Uterus (tissue), 4 donors: ENCODE data around the gene ADGRE3. TPM values are rescaled to one million over a fixed set of nuclear protein-coding genes. Genes with fewer than 3 reads are reported as not detected.
"Not testable (repeated sequence)": the region's sequence is repeated elsewhere in the genome, so short reads cannot be mapped to it uniquely, and the experiment has no call there.

Experiments used
- DNase-seq, 2 donors: peaks; one replicate each; pipeline ENCODE4 v3.0.0-alpha.2; 2019 to 2020
- H3K27ac ChIP-seq, 2 donors: fragments of 200-600 bp; sonication (generic); 1 replicate in 1 of 2; 2 replicates in 1 of 2; pipeline ENCODE4 v1.5.1; 2016 to 2018
- H3K27me3 ChIP-seq, 2 donors: fragments of 200-600 bp; sonication (generic); one replicate each; pipeline ENCODE4 v1.5.1; 2018 to 2019; ENCODE audit warnings: control low read depth in 1 of 2
- H3K36me3 ChIP-seq, 2 donors: fragments of 200-600 bp; sonication (generic); one replicate each; pipeline ENCODE4 v1.5.1; 2019; ENCODE audit warnings: control low read depth in 1 of 2
- H3K4me1 ChIP-seq, 2 donors: fragments of 200-600 bp; sonication (generic); one replicate each; pipeline ENCODE4 v1.5.1; 2018 to 2019; ENCODE audit warnings: control low read depth in 1 of 2
- H3K4me3 ChIP-seq, 2 donors: fragments of 200-600 bp; sonication (generic); 1 replicate in 1 of 2; 2 replicates in 1 of 2; pipeline ENCODE4 v1.5.1; 2018 to 2019; ENCODE audit warnings: mild to moderate bottlenecking in 1 of 2
- H3K9me3 ChIP-seq, 2 donors: fragments of 200-600 bp; sonication (generic); one replicate each; pipeline ENCODE4 v1.5.1; 2019; ENCODE audit warnings: control low read depth in 1 of 2
- CTCF ChIP-seq, 4 experiments: fragments of 200-600 bp in 2 of 4; fragments of 450-650 bp in 2 of 4; sonication (generic) in 2 of 4; IDR thresholded peaks; one replicate each; pipeline ENCODE4 v1.5.1; 2016 to 2019; ENCODE audit warnings: antibody characterized with exemption in 4 of 4, mild to moderate bottlenecking in 2 of 4, moderate library complexity in 1 of 4
- POLR2A ChIP-seq, 2 donors: fragments of 450-650 bp; IDR thresholded peaks; one replicate each; pipeline ENCODE4 v1.6.1; 2016; ENCODE audit warnings: antibody characterized with exemption in 2 of 2, mild to moderate bottlenecking in 1 of 2, moderate library complexity in 1 of 2
- intact Hi-C: fragments of 100-400 bp; cut with DNase I; formaldehyde crosslinking; loops from one replicate; pipeline ENCODE4 v1.15.1; 2023; ENCODE audit warnings: low total_unique reads
- total RNA-seq, 4 donors: library from RNA; depleted of rRNA in 3 of 4; stranded (reverse); fragments of >200 nt in 3 of 4; gene quantifications; one replicate each; pipeline versions ENCODE4 v1.1.0 to v1.2.4, GENCODE V29; 2014 to 2023
- donor health status: DM: yes; HTN: yes; CAD: no.

Gene ADGRE3
- total RNA-seq, 4 donors from 2014 or later = 0.14 TPM; not detected in 3

- Histone ChIP-seq H3K27ac (no peak overlapping the region), H3K9me3 (no peaks in the 10 kb centered on the region), H3K27me3 (no peaks in the 10 kb centered on the region), H3K4me1 (no peaks in the 10 kb centered on the region), H3K36me3 (no peaks in the 10 kb centered on the region), H3K4me3 (no peak overlapping the region)
- DNase-seq = no peak
- TF ChIP-seq POLR2A (IDR thresholded peaks at IDR 0.05) (no peak), CTCF (IDR thresholded peaks at IDR 0.05) (no peak)
- intact Hi-C loops = no loop called here
Measured at GRCh38 chr19:14614099-14614412, 60.6 kb downstream of the ADGRE3 start.

GRCh38 chr19:14613399-14614098 lies 61.1 kb downstream of the ADGRE3 start:
- H3K4me3 ChIP-seq, H3K4me1 ChIP-seq, DNase-seq, H3K36me3 ChIP-seq, H3K9me3 ChIP-seq, intact Hi-C loops, H3K27me3 ChIP-seq, H3K27ac ChIP-seq: not testable (repeated sequence)

GRCh38 chr19:14612657-14613056 lies 62.0 kb downstream of the ADGRE3 start:
- Histone ChIP-seq H3K27me3 (no peaks in the 10 kb centered on the region), H3K4me3 (no peak overlapping the region), H3K27ac (no peak overlapping the region), H3K4me1 (no peaks in the 10 kb centered on the region), H3K9me3 (no peaks in the 10 kb centered on the region), H3K36me3 (no peaks in the 10 kb centered on the region)
- intact Hi-C loops = no loop called here
- no peak for DNase-seq
- TF ChIP-seq POLR2A (IDR thresholded peaks at IDR 0.05) = no peak
- no peak for TF ChIP-seq CTCF (IDR thresholded peaks at IDR 0.05)

- intact Hi-C loops, H3K4me3 ChIP-seq: not testable (repeated sequence)
Measured at GRCh38 chr19:14612242-14612641, 62.4 kb downstream of the ADGRE3 start.

GRCh38 chr19:14611051-14611450 lies 63.6 kb downstream of the ADGRE3 start:
- Histone ChIP-seq H3K4me3 (no peak overlapping the region), H3K4me1 (no peaks in the 10 kb centered on the region), H3K27ac (no peak overlapping the region), H3K27me3 (no peaks in the 10 kb centered on the region), H3K9me3 (no peaks in the 10 kb centered on the region), H3K36me3 (no peaks in the 10 kb centered on the region)
- intact Hi-C loops = no loop called here
- TF ChIP-seq POLR2A (IDR thresholded peaks at IDR 0.05) (no peak), CTCF (IDR thresholded peaks at IDR 0.05) (no peak)
- no peak for DNase-seq

More at GRCh38 chr19:14612242-14612641, 62.4 kb downstream of the ADGRE3 start:
- H3K9me3 ChIP-seq, DNase-seq, H3K36me3 ChIP-seq, H3K4me1 ChIP-seq, H3K27ac ChIP-seq, H3K27me3 ChIP-seq: not testable (repeated sequence)

GRCh38 chr19:14606627-14607026 lies 68.0 kb downstream of the ADGRE3 start:
- H3K27me3 ChIP-seq = no peaks in the 10 kb centered on the region
- no peak overlapping the region for H3K27ac ChIP-seq
- H3K4me3 ChIP-seq = no peak overlapping the region
- DNase-seq = no peak
- intact Hi-C loops = no loop called here
- TF ChIP-seq CTCF (IDR thresholded peaks at IDR 0.05) (no peak), POLR2A (IDR thresholded peaks at IDR 0.05) (no peak)
- H3K36me3 ChIP-seq = no peaks in the 10 kb centered on the region
- H3K9me3 ChIP-seq = no peaks in the 10 kb centered on the region
- H3K4me1 ChIP-seq = no peaks in the 10 kb centered on the region
